GM18505 (cell line): Measurements from ENCODE around the gene PM20D2.

Source experiments
- ATAC-seq: cut with Tn5 transposase; IDR thresholded peaks from one replicate; pipeline ENCODE4 v1.9.1; 2021; ENCODE audit not compliant: unreplicated experiment
- POLR2A ChIP-seq: IDR thresholded peaks from 4 replicates; pipeline ENCODE4 v1.6.1; 2011; ENCODE audit warnings: borderline replicate concordance; ENCODE audit not compliant: insufficient read depth, insufficient read length; ENCODE audit errors: extremely low read depth

Gene PM20D2

DNA sequence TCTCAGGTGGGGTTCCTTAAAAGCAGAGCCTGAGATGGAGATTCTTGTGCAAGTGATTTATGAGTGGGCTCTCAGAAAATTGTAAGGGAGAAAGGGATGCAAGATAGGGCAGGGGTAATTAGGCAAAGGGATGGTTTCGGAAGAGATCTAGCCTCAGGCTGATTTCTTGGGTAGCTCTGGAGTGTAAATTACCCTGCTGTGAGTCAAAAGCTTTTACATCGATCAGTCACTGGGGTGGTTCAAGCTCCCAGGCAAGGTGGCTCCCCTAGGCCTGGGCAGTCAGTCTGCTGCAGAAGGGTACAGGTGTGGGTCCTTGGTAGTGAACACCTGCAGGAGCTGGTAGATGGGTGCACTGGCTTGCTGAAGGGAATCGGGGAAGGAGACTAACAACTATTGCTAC, 11.1 kb upstream of the PM20D2 start:
- ATAC-seq: no peak
- no peak for TF ChIP-seq POLR2A

DNA sequence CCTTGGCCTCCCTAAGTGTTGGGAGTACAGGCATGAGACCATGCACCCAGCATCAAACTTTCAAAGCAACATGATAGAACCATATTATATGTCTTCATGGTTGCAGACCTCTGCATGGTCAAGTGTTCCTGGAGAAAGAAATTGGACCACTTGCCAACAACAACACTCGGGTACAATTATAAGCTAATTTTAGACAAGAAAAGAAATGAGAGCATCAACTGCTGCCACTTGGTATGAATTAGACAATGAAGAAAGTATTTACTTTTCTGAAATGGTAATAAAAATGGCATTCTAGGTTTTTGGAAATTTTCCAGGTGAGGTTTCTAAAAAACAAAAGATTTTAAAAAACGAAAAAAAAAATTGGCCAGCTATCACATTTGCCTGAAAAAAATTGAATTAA, 7.7 kb upstream of the PM20D2 start:
- TF ChIP-seq POLR2A: no peak
- ATAC-seq: no peak

DNA sequence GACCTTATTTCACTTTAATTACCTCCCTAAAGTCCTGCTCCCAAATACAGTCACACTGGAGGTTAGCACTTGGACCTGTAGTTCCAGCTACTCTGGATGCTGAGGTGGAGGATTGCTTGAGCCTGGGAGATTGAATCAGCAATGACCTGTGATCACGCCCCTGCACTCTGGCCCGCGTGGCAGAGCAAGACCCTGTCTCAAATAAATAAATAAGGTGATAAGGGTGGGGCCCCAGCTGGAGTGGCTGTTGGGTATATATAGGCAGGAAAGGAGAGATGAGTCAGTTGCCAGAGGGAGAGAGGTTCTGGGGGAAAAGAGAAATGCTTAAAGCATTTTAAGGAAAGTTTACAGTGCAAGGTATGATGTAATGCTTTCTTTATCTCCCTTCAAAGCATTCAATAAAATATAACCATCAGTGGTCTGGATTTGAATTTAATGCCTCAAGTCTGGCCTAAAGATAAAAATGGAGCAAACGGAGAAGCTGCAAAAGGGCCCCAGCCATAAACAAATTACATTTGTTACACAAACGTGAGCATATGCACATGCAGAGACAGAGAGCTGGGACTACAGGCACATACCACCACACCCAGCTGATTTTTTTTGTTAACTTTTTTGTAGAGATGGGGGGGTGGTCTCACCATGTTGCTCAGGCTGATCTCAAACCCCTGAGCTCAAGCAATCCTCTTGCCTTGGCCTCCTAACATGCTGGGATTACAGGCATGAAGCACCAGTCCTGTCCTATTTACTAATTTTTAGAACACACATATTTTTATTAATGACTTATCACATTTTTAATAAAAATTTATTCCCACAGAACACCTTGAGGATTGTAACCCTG, 6.1 kb upstream of the PM20D2 start:
- no peak for TF ChIP-seq POLR2A
- no peak for ATAC-seq

DNA sequence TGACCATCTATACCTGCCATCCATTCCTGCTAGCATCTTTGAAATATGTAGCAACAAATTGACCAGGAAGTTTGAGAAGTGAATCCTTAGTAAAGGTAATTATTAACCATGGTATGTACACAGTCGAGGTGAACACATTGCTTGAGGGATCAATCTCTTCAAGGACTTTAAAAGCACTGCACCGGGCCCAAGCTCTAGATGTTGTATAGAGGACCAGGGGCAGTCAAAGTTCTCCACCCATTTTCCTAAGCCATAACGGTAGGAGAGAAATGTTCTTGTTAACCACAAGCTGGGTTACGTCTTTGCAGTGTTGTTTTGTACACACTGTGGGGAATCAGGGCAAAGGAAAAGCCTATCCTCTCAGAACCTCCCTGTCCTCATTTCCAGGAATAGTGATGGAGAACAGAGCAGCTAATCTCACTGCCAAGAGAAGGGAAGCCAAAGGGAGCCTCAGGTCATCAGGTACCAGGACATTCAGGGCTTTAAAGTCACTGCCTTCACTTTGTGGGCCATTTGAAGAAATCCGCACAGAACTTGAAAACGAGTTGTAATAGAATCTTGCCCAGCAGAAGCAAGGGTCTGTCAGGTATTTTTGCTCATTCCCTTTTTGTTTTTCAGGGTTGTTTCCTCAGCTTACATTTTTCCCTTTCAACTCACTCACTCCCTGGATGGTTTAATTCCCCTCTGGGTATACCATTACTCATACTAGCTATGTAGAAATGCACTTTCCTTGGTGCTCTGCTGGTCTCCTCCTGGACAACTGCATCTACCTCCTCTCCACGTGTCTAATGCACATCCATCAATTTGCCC, 5.3 kb upstream of the PM20D2 start:
- TF ChIP-seq POLR2A: no peak
- no peak for ATAC-seq

- no peak for ATAC-seq
These were observed 1.4 kb upstream of the PM20D2 start for GRCh38 chr6:89144354-89144906.

DNA sequence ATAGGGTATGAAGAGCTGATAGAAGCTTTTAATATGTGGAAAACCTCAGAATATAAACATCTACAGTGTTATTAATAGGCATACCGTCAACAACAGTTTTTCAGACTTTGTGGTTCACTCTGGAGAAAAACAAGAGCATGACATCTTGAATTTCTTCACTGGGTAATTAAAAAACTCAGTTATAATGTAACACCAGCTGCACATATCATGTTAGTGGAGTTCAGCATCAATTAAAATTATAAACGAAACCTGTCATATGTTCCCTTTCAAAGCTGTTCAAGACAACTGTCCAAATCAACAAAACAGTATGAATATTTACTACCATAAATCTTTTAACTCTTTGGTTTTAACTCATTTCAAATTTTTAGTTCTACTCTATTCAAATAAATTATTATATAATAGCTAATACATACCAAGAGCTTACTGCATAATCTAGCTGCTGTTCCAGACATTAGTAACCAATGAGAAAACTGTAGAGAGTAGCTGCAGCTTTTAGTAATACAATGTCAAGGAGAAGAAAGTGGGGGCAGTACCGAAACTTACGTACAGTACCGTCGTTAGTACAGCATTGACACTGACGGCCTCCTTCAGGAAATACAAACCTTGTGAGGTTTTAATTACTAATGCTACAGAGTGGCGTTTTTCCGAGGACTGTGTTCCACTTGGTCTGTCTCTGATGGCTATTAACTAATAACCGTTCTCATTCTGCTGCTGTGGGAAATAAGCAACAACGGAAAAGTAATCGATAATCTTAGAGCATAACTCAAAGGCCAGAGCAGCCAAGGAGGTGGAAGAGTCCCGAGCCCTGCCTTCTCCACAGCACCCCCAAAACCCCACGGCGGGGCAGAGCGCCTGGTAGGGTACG, 532 bp upstream of the PM20D2 start:
- ATAC-seq: peak; percentile 50
- no peak for TF ChIP-seq POLR2A

More at GRCh38 chr6:89144354-89144906, 1.4 kb upstream of the PM20D2 start:
- no peak for TF ChIP-seq POLR2A

DNA sequence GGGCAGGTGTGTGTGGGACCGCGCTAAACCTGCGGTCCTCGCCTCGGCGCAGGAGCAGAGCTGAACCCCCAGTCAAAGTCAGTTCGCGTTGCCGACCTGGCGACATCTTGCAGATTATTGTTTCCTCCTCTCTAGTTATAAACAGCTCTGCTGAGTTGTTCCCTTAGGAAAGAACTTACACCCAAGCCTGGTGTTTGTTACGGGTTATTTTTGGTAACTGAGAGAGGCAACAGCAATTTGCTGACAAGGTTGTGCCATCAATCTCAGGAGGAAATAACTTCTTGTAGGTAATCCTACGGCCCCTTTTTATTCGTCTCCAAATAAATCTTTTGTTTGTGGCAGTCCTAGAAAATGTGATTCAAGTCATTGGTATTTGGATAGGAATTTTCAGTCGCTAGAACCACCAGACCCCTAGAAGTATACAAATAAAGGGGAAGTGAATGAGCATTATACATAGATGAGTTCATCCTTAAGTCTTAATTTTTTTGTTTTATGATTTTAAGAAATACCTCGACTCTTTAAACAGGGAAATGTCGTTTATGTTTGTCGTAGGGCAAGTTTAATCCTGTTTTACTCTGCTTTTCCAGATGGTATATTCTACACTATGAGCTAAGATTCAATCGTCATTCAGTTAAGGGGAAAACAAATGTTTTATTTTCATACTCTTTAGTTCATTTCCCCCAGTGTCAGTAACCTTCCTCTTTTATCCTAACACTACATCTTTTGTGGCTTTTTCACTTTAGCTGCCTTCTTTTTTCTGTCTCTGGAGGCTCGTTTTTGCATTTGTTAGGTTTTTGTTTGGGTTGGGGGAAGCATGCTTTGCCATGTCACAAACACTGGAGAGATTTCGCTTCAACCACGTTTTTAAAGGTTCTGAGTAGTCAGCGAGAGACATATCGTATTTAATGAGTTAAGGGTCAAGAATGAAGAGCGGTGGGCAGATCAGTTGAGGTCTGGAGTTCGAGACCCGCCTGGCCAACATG, 1.2 kb downstream of the PM20D2 start:
- no peak for TF ChIP-seq POLR2A
- no peak for ATAC-seq

DNA sequence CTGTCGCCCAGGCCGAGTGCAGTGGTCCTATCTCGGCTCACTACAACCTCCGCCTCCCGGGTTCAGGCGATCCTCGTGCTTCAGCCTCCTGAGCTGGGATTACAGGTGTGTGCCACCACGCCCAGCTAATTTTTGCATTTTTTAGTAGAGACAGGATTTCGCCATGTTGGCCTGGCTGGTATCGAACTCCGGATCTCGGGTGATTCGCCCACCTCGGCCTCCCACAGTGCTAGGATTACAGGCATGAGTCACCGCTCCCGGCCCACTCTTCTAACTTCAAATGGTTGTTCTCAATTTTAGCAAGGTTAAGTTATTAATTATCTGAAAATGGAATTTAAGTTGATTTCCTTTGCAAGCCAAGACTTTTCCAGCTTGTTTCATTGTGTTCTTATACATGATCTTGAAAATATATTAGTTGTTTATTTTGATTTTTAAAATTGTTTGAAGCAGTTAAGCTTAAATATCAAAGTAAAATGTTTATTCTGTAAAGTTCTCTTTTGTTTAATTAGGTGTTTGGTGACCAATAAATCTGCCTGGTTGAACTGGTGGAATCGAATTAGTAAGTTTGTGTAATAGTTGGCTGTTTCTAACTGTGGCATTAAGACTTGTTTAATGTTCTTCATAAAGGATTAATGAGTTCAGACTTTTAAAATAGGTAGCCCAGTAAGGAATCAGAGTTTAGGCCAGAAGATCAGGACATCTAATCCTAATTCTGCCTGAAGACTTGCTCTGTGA, 2.3 kb downstream of the PM20D2 start:
- no peak for ATAC-seq
- no peak for TF ChIP-seq POLR2A

GRCh38 chr6:89154131-89154530, 8.3 kb downstream of the PM20D2 start:
- ATAC-seq: no peak
- no peak for TF ChIP-seq POLR2A

GRCh38 chr6:89160331-89161092, 14.7 kb downstream of the PM20D2 start:
- ATAC-seq: no peak
- TF ChIP-seq POLR2A: no peak
